B cell (primary cell): ENCODE data around the gene ZNF587B. TPM values are rescaled to one million over a fixed set of nuclear protein-coding genes. Genes with fewer than 3 reads are reported as not detected.
A peak's percentile ranks its signal among the peaks of the same experiment; 100 is the strongest.
"Not testable (repeated sequence)": the region's sequence is repeated elsewhere in the genome, so short reads cannot be mapped to it uniquely, and the experiment has no call there.

Source experiments
- ATAC-seq: fragments of 200-7000 bp; cut with Tn5 transposase; one replicate; pipeline ENCODE4 v1.10.0; 2021; ENCODE audit warnings: low read depth, mild to moderate bottlenecking, moderate number of reproducible peaks, moderate library complexity
- CTCF ChIA-PET: fragments of 350-600 bp; sonication (Branson Sonifier 250); formaldehyde crosslinking; loops from one replicate; lab custom pipeline; 2021; ENCODE audit warnings: antibody characterized with exemption, inconsistent platforms; lab: Charles Lee
- POLR2A ChIA-PET: fragments of 350-600 bp; sonication (Branson Sonifier 250); formaldehyde crosslinking; loops from one replicate; lab custom pipeline; 2021; ENCODE audit warnings: antibody characterized with exemption; lab: Charles Lee
- DNase-seq: peaks from one replicate; pipeline ENCODE4 v3.0.0; 2013
- H2AFZ ChIP-seq: 2 replicates; pipeline ENCODE4 v1.6.1; 2012; ENCODE audit warnings: mild to moderate bottlenecking, low read depth, low read length; ENCODE audit not compliant: insufficient read depth, poor library complexity, severe bottlenecking
- H3K27ac ChIP-seq, 2 donors: 1 replicate in 1 of 2; 2 replicates in 1 of 2; pipeline ENCODE4 v1.5.1; 2012 to 2013; ENCODE audit warnings: low read length in 2 of 2, mild to moderate bottlenecking in 2 of 2, moderate library complexity in 1 of 2
- H3K27me3 ChIP-seq, 4 experiments: fragments of 200-600 bp in 1 of 4; sonication (generic) in 1 of 4; replicated peaks in 1 of 4; 1 replicate in 2 of 4; 2 replicates in 2 of 4; pipeline versions ENCODE4 v1.6.1 to v1.7.0; 2013 to 2016; ENCODE audit warnings: low read length in 3 of 4, mild to moderate bottlenecking in 2 of 4, mixed read lengths in 1 of 4, moderate library complexity in 1 of 4; ENCODE audit not compliant: insufficient read depth in 4 of 4, control insufficient read depth in 3 of 4; ENCODE audit errors: control extremely low read depth in 1 of 4
- H3K36me3 ChIP-seq, 2 experiments: replicated peaks in 1 of 2; 1 replicate in 1 of 2; 2 replicates in 1 of 2; pipeline versions ENCODE4 v1.6.1 to v1.7.1; 2013; ENCODE audit warnings: low read length in 1 of 2; ENCODE audit not compliant: insufficient read depth in 2 of 2, control insufficient read depth in 1 of 2; ENCODE audit errors: control extremely low read depth in 1 of 2, extremely low read depth in 1 of 2
- H3K4me1 ChIP-seq, 2 donors: fragments of 200-600 bp in 1 of 2; sonication (generic) in 1 of 2; 1 replicate in 1 of 2; 2 replicates in 1 of 2; pipeline versions ENCODE4 v1.5.1 to v1.6.1; 2013 to 2017; ENCODE audit warnings: low read length in 2 of 2; ENCODE audit not compliant: control insufficient read depth in 2 of 2, insufficient read depth in 2 of 2
- H3K4me2 ChIP-seq: replicated peaks from 2 replicates; pipeline ENCODE3; 2012; ENCODE audit warnings: mild to moderate bottlenecking, low read depth, low read length; ENCODE audit not compliant: poor library complexity, severe bottlenecking
- H3K4me3 ChIP-seq, 5 experiments: fragments of 200-600 bp in 1 of 5; sonication (generic) in 1 of 5; 1 replicate in 3 of 5; 2 replicates in 2 of 5; pipeline versions ENCODE4 v1.5.1 to v1.7.0; 2011 to 2016; ENCODE audit warnings: low read length in 4 of 5, mild to moderate bottlenecking in 4 of 5, low read depth in 2 of 5, control low read depth in 1 of 5, moderate library complexity in 1 of 5; ENCODE audit not compliant: insufficient read depth in 1 of 5; ENCODE audit errors: control extremely low read depth in 1 of 5, extremely low read depth in 1 of 5
- H3K79me2 ChIP-seq: fragments of 200-600 bp; sonication (generic); one replicate; pipeline ENCODE4 v1.6.0; 2016; ENCODE audit warnings: low read length; ENCODE audit not compliant: control insufficient read depth, insufficient read depth
- H3K9ac ChIP-seq: fragments of 200-600 bp; sonication (generic); 2 replicates; pipeline ENCODE4 v1.6.1; 2017; ENCODE audit warnings: mild to moderate bottlenecking, low read length, moderate library complexity
- H3K9me3 ChIP-seq, 3 donors: one replicate each; pipeline versions ENCODE4 v1.6.1 to v1.7.1; 2013; ENCODE audit warnings: low read length in 2 of 3; ENCODE audit not compliant: control insufficient read depth in 2 of 3, insufficient read depth in 1 of 3; ENCODE audit errors: control extremely low read depth in 1 of 3
- H4K20me1 ChIP-seq: 2 replicates; pipeline ENCODE4 v1.6.0; 2012; ENCODE audit warnings: mild to moderate bottlenecking, low read length; ENCODE audit not compliant: insufficient read depth, control insufficient read depth, poor library complexity, severe bottlenecking
- H3K27ac Mint-ChIP-seq: one replicate; pipeline ENCODE4 v1.8.0; 2021; ENCODE audit warnings: mixed read lengths
- H3K27me3 Mint-ChIP-seq: one replicate; pipeline ENCODE4 v1.8.0; 2021; ENCODE audit warnings: mixed read lengths
- H3K4me1 Mint-ChIP-seq: one replicate; pipeline ENCODE4 v1.8.0; 2021; ENCODE audit warnings: mixed read lengths
- H3K4me3 Mint-ChIP-seq: one replicate; pipeline ENCODE4 v1.8.0; 2021; ENCODE audit warnings: mixed read lengths
- H3K9me3 Mint-ChIP-seq: one replicate; pipeline ENCODE4 v1.8.0; 2022; ENCODE audit warnings: mixed read lengths; ENCODE audit not compliant: insufficient read depth
- CTCF ChIP-seq: fragments of 200-600 bp; IDR thresholded peaks from one replicate; pipeline ENCODE4 v1.8.0; 2022; ENCODE audit warnings: antibody characterized with exemption, mild to moderate bottlenecking
- EZH2 ChIP-seq: IDR thresholded peaks from 2 replicates; pipeline ENCODE4 v1.6.1; 2012; ENCODE audit warnings: borderline replicate concordance, low read depth, mild to moderate bottlenecking, moderate library complexity, low read length; ENCODE audit not compliant: insufficient read depth, poor library complexity, severe bottlenecking
- WGBS: methylation state at CpG from one replicate; pipeline ENCODE4 v1.1.5; 2013; ENCODE audit warnings: missing lambda C conversion rate; ENCODE audit not compliant: insufficient coverage; 5-methylcytosine and 5-hydroxymethylcytosine counted together
- intact Hi-C: fragments of 100-400 bp; cut with micrococcal nuclease; formaldehyde crosslinking; loops from one replicate; pipeline ENCODE4 v1.10.0; 2022
- polyA plus RNA-seq: library from polyadenylated mRNA; depleted of rRNA; stranded (reverse); fragments of >200 nt; gene quantifications from 2 replicates; pipeline ENCODE4 v1.2.3, GENCODE V29; 2012
- total RNA-seq, 2 donors: library from RNA; stranded (reverse); fragments of 120-200 nt in 1 of 2; gene quantifications; 1 replicate in 1 of 2; 2 replicates in 1 of 2; pipeline versions ENCODE4 v1.2.3 to v1.2.4, GENCODE V29; 2013 to 2022

The ZNF587B gene
- total and polyA plus RNA-seq, 2 donors (not counting 1 experiment from before 2014, with no cell fraction given): 9.9 to 29.1 TPM

GRCh38 chr19:57820599-57820998 lies 9.5 kb upstream of the ZNF587B start:
- peak overlapping the region; percentile 90 for H2AFZ ChIP-seq
- ChIA-PET CTCF (interaction anchor here (1.1 kb wide), 1 partner anchor 12 kb away, joined by 3 read pairs; no protein-coding TSS in a partner anchor), POLR2A (no interaction called here)
- Mint-ChIP-seq H3K4me1 (peaks cover 51% of the 10 kb centered on the region), H3K27me3 (no peaks in the 10 kb centered on the region), H3K4me3 (peak overlapping the region; percentile 94), H3K9me3 (no peaks in the 10 kb centered on the region), H3K27ac (peak overlapping the region; percentile 97)
- DNase-seq (no peak), ATAC-seq (no peak)
- intact Hi-C loops: no loop called here
- peak overlapping the region; percentile 75 to 88 for H3K27ac ChIP-seq
- no peaks in the 10 kb centered on the region for H3K36me3 ChIP-seq
- peak overlapping the region; percentile 84 for H3K4me2 ChIP-seq
- 83% methylated on average over 5 of the region's 6 CpGs for WGBS
- H3K4me3 ChIP-seq: peak overlapping the region in 3 of 5 experiments; percentile 81 to 87 (median 83)
- H4K20me1 ChIP-seq: no peaks in the 10 kb centered on the region
- H3K27me3 ChIP-seq: no peaks in the 10 kb centered on the region
- no peaks in the 10 kb centered on the region for H3K9me3 ChIP-seq
- no peak for TF ChIP-seq EZH2
- TF ChIP-seq CTCF: no peak
- peaks cover 9 to 10% of the 10 kb centered on the region in 2 donors for H3K4me1 ChIP-seq
- peak overlapping the region; percentile 95 for H3K9ac ChIP-seq
- peaks cover 60% of the 10 kb centered on the region for H3K79me2 ChIP-seq

GRCh38 chr19:57821095-57821494 lies 9.0 kb upstream of the ZNF587B start:
- CTCF ChIA-PET: interaction anchor here (1.1 kb wide), 1 partner anchor 12 kb away, joined by 3 read pairs; no protein-coding TSS in a partner anchor
- H3K27me3 ChIP-seq, H2AFZ ChIP-seq, H3K27me3 Mint-ChIP-seq, H3K9ac ChIP-seq, DNase-seq, H3K9me3 Mint-ChIP-seq, ATAC-seq, H4K20me1 ChIP-seq, H3K4me3 ChIP-seq, H3K36me3 ChIP-seq, POLR2A ChIA-PET, H3K27ac ChIP-seq, H3K9me3 ChIP-seq, intact Hi-C loops: not testable (repeated sequence)
- peak overlapping the region; percentile 97 for H3K27ac Mint-ChIP-seq
- Histone ChIP-seq H3K79me2 (peaks cover 61% of the 10 kb centered on the region), H3K4me2 (peak overlapping the region; percentile 84), H3K4me1 (peaks cover 9 to 10% of the 10 kb centered on the region in 2 donors)
- 100% methylated on average over 1 of the region's 3 CpGs for WGBS
- peak overlapping the region; percentile 94 for H3K4me3 Mint-ChIP-seq
- peaks cover 49% of the 10 kb centered on the region for H3K4me1 Mint-ChIP-seq

GRCh38 chr19:57821501-57821900 lies 8.6 kb upstream of the ZNF587B start:
- 100% methylated on average over 2 of the region's 3 CpGs for WGBS
- H2AFZ ChIP-seq, H4K20me1 ChIP-seq, H3K9me3 Mint-ChIP-seq, H3K36me3 ChIP-seq, H3K27ac ChIP-seq, ATAC-seq, H3K27me3 Mint-ChIP-seq, H3K4me2 ChIP-seq, DNase-seq, H3K27ac Mint-ChIP-seq, H3K27me3 ChIP-seq, H3K4me3 ChIP-seq, POLR2A ChIA-PET, intact Hi-C loops, H3K9me3 ChIP-seq, H3K9ac ChIP-seq: not testable (repeated sequence)
- Histone ChIP-seq H3K4me1 (peaks cover 9 to 10% of the 10 kb centered on the region in 2 donors), H3K79me2 (peaks cover 64% of the 10 kb centered on the region)
- H3K4me1 Mint-ChIP-seq: peaks cover 49% of the 10 kb centered on the region
- peak overlapping the region; percentile 10 for H3K4me3 Mint-ChIP-seq
- CTCF ChIA-PET: interaction anchor here (1.1 kb wide), 1 partner anchor 13 kb away, joined by 3 read pairs; no protein-coding TSS in a partner anchor
